ENCODE measurements around the gene GPBP1L1.
A peak's percentile ranks its signal among the peaks of the same experiment; 100 is the strongest.
"Not testable (repeated sequence)": the region's sequence is repeated elsewhere in the genome, so short reads cannot be mapped to it uniquely, and the experiment has no call there.

GPBP1L1 gene

GRCh38 chr1:45635211-45635610 is 51.1 kb downstream of the GPBP1L1 start:
- no peak for DNase-seq (ENCODE audit: low spot score)

- DNase-seq (ENCODE audit: low spot score): no peak
These were observed 55.9 kb downstream of the GPBP1L1 start for GRCh38 chr1:45630429-45630828.

- DNase-seq (ENCODE audit: low spot score): no peak
These were observed 57.3 kb downstream of the GPBP1L1 start for GRCh38 chr1:45629035-45629434.

- peak; percentile 60 for DNase-seq (ENCODE audit: low spot score)
These were observed 62.4 kb downstream of the GPBP1L1 start, which contains the start of gene CCDC17 for GRCh38 chr1:45623972-45624371. TSS of gene CCDC17 (minus strand) at chr1:45624054. CDS start at chr1:45623909, 145 bp downstream.

DNA sequence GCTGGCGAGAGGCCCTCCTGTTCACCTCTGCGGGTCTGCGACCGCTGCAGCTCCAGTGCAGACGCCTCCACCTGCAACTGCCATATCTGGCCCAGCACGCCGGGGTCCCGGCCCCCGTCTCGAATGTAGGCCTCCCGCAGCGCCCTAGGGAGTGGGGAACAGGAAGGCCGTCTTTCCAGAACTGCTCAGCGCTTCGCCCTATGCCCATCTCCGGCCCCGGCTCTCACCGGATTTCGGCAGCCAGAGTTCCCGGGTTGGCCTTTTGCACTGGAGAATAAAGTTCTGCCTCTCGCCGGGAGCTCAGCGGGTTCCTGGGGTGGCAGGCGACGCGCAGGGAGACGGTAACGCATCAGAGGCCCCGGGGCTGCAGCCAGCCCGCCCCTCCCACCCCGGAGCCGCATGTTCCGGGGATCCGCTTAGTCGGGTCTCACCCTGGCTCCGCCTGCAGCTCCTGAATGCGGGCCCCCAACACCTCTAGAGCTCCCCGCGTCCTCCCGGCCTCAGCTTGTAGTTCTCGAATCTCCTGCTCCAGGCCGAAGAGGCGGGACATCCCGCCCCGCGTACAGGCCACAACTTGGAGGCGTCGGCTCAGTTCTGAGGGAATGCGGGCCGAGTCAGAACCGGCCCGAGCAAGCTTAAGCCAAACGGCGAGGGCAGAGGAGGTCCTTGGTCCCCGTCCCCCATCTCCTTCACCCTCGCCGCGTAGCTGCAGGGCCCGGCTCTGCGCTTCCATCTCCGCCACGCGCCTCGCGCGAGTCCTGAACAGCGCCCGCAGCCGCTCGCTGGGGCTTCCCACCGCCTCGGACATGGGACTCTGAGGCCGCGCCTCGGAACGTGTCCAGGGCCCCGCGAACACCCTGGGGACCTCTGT is 63.6 kb downstream of the GPBP1L1 start:
- peak; percentile 34 for DNase-seq (ENCODE audit: low spot score)

- DNase-seq (ENCODE audit: low spot score): peak; percentile 23
These were observed 64.3 kb downstream of the GPBP1L1 start for GRCh38 chr1:45621895-45622523.

DNA sequence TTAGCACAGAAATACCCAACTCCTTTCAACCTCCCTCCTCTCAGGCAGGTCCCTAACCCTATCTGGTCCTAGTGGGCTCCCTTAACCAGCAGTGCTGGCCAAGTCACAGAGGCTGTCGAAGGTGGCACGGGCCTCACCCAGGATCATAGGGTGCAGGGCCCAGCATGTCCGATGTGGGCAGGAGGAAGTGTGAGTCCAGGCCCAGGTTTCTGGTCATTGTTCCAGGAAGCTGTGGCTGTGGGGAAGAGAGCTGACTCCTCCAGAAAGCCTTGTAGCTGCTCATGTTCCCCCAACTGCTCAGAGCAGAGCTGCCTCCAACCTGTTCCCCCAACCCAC is 64.9 kb downstream of the GPBP1L1 start:
- DNase-seq (ENCODE audit: low spot score): peak; percentile 20

- DNase-seq (ENCODE audit: low spot score): no peak
These were observed 65.5 kb downstream of the GPBP1L1 start for GRCh38 chr1:45620588-45621500.

DNA sequence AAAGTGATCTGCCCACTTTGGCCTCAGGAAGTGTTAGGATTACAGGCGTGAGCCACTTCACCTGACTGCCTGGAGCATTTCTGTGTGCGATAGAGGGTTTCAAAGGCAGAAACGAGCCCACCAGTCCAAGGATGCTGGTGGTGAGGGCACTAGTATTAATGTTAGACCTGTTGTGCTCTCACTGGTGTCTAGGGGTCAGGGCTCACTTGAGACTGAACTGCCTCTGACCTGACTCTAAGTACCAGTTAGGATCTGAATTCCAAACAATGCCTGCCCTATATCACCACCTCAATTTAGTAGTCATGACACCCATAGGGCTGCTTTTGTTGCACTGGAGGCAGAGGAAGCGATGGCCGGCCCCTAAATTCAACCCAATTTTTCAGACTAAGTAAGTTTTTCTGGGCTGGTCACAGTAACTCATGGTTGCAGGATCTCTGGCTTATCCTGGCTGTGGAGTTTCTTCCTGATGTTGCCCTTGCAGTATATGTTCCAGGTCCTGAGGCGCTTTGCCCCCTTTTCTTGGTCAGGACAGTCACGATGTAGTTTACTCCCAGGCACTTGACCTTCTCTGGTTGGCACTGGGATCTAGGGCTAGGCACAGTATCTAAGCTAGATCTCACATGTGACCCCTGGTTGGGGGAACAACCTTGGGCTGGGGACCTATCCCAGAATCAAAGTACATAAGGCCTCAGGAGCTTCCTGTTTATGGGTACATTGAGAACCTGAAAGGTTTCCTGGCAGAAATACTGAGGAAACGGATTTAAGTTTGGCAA is 67.0 kb downstream of the GPBP1L1 start:
- DNase-seq (ENCODE audit: low spot score): no peak

- no peak for DNase-seq (ENCODE audit: low spot score)
These were observed 68.7 kb downstream of the GPBP1L1 start for GRCh38 chr1:45617618-45618017.

DNA sequence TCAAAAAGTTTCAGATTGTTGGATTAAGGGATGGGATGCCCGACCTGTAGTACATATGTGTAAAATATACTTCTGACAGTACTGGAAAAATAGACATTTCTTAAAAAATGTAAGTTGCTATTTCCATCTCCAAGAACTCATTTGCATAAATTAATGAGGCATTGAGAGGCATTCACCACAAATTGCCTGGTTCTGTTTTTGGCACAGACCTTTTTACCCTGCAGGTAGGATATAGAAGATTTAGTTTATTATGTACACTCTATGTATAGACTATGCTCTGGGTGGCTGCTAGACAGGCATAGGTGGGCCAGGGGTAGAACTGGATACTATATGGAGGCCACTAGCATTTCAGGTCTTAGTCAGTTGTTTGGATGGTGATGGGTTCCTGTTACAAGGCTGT is 70.4 kb downstream of the GPBP1L1 start:
- no peak for DNase-seq (ENCODE audit: low spot score)

DNA sequence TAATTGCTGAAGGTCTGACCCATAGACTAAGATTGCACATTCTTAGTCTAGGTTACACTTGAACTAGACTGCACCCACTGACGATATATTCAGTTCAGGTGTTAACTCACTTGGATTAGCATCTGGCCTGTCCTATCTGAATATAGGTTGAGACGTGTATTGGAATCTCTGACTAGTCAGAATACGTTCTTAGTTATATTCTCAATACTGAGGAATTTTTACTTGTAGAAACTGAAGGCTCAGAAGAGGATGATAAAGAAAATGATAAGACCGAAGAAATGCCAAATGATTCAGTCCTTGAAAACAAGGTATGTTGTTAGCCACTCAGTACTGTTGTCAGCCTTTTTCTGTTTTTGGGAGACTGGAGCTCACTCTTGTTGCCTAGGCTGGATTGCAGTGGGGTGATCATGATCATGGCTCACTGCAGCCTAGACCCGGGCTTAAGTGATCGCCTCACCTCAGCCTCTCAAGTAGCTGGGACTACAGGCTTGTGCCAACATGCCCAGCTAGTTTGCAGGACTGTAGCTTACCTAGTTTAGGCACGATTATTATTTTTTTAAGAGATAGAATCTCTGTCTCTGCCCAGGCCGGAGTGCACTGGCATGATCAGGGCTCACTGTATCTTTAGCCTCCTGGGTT is 73.3 kb downstream of the GPBP1L1 start:
- no peak for DNase-seq (ENCODE audit: low spot score)

GRCh38 chr1:45610589-45611226 is 75.6 kb downstream of the GPBP1L1 start:
- no peak for DNase-seq (ENCODE audit: low spot score)

- DNase-seq (ENCODE audit: low spot score): no peak
These were observed 77.9 kb downstream of the GPBP1L1 start for GRCh38 chr1:45608175-45609156.

- DNase-seq (ENCODE audit: low spot score): no peak
These were observed 78.8 kb downstream of the GPBP1L1 start for GRCh38 chr1:45607404-45608074.

GRCh38 chr1:45604239-45604638 is 82.1 kb downstream of the GPBP1L1 start:
- no peak for DNase-seq (ENCODE audit: low spot score)

DNA sequence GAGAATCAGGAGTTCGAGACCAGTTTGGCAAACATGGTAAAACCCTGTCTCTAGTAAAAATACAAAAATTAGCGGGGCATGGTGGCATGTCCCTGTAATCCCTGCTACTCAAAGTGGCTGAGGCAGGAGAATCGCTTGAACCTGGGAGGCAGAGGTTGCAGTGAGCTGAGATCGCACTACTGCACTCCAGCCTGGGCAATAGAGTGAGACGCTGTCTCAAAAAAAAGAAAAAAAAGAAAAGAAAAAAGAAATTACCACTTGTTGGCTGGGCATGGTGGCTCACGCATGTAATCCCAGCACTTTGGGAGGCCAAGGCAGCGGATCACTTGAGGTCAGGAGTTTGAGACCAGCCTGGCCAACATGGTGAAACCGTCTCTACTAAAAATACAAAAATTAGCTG is 89.6 kb downstream of the GPBP1L1 start:
- DNase-seq (ENCODE audit: low spot score): not testable (repeated sequence)

- no peak for DNase-seq (ENCODE audit: low spot score)
These were observed 91.9 kb downstream of the GPBP1L1 start for GRCh38 chr1:45594412-45594811.

DNA sequence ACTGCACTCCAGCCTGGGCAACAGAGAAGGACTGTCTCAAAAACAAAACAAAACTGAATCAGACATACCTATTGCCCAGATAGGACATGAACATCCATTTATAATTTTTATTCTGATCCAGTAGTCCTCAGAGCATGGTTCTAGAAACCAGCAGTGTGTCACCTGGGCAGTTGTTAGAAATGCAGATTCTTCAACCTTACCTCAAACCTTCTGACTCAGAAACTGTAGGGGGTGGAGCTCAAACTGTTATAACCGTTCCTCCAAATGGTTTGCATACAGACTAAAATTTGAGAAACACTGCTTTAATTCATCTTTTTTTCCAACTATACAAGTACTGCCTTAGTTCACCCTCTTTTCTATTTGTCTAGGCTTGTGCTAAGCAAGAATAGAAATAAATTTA is 96.5 kb downstream of the GPBP1L1 start:
- DNase-seq (ENCODE audit: low spot score): no peak
